Colonic mucosa (tissue), 4 donors: ENCODE measurements around the gene IRF3. TPM values are rescaled to one million over a fixed set of nuclear protein-coding genes. Genes with fewer than 3 reads are reported as not detected.

Source experiments
- DNase-seq: peaks from one replicate; pipeline ENCODE4 v3.0.0-alpha.2; 2020
- H3K27ac ChIP-seq: fragments of 200-600 bp; one replicate; pipeline ENCODE4 v1.8.0; 2021
- H3K27me3 ChIP-seq: fragments of 200-600 bp; one replicate; pipeline ENCODE4 v1.8.0; 2021
- H3K36me3 ChIP-seq: fragments of 200-600 bp; one replicate; pipeline ENCODE4 v1.8.0; 2021
- H3K4me1 ChIP-seq: fragments of 200-600 bp; one replicate; pipeline ENCODE4 v1.8.0; 2021; ENCODE audit warnings: mild to moderate bottlenecking
- H3K4me3 ChIP-seq: fragments of 200-600 bp; one replicate; pipeline ENCODE4 v1.8.0; 2021
- H3K9ac ChIP-seq, 2 donors: one replicate each; pipeline ENCODE4 v1.7.0; 2013; ENCODE audit warnings: control low read depth in 2 of 2, low read depth in 2 of 2, low read length in 2 of 2
- H3K9me3 ChIP-seq: fragments of 200-600 bp; one replicate; pipeline ENCODE4 v1.8.0; 2021
- intact Hi-C: fragments of 100-400 bp; cut with DNase I; formaldehyde crosslinking; loops from one replicate; pipeline ENCODE4 v1.14.1; 2022
- total RNA-seq, 2 donors: library from RNA; stranded (reverse); fragmentation: NEBNext Ultra II Directional in 1 of 2; extraction: Animal tissue kit (Norgen Biotek cat#: 25700) in 1 of 2; gene quantifications; one replicate each; pipeline ENCODE4 v1.2.1, GENCODE V29; 2021
- TF ChIP-seq, protein P1 (sequence below): fragments of 200-600 bp; IDR thresholded peaks from one replicate; pipeline ENCODE4 v1.8.0; 2022; ENCODE audit warnings: antibody characterized with exemption, mild to moderate bottlenecking
- donor health status: healthy.
- donor health status: DM: no; HTN: no; CAD: no.
- donor health status: DM: no; HTN: no; CAD: no.

The IRF3 gene, protein sequence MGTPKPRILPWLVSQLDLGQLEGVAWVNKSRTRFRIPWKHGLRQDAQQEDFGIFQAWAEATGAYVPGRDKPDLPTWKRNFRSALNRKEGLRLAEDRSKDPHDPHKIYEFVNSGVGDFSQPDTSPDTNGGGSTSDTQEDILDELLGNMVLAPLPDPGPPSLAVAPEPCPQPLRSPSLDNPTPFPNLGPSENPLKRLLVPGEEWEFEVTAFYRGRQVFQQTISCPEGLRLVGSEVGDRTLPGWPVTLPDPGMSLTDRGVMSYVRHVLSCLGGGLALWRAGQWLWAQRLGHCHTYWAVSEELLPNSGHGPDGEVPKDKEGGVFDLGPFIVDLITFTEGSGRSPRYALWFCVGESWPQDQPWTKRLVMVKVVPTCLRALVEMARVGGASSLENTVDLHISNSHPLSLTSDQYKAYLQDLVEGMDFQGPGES
- total RNA-seq, result 100 to 1,000 TPM in 1 of 2 donors, 10 to 100 TPM in 1; 62.9 to 190 TPM

DNA sequence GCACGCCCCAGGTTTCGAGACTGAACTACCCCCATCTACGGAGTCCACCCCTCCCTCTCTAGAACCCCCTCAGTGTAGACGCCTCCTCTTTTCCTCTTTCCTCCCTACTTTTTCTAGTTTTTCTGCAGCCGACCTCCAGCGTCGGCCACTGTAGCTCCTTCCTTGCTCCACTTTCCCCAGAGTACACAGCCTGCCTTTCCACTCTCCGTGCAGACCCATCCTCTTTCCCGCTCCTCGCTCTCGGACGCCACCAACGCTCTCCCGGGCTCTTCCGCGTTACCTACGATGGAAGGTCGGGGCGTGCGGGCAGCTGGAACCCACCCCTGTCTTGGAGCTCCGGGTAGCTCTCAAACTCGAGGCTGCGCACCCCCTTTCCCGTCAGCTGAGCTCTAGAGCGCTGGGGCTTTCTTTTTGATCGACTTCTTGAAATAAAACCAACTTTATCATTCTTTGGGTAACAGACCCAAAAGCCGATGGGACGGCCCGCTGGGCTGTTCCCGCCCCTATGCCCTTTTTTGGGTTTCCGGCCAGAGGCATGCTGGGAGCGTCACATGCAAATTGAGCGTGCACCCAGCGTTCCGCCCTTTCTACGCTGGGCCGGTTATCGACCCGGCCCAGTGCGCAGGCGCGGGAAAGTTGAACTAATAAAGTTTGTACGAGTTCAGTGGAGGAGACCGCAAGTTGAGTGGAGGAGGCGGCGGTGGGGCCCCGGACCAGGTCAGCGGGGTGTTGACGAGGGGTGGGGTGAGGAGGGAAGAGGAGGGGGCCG is at the start of gene IRF3, which contains the start of gene BCL2L12:
TSS of gene IRF3 (minus strand) at position 507 of the 769 bp plus-strand sequence. CDS start 1,019 bp downstream, outside the sequence.
TSS of gene BCL2L12 (plus strand) at position 583 of the 769 bp plus-strand sequence. CDS start 760 bp downstream, outside the sequence.
- Histone ChIP-seq H3K27ac (peak within 1 kb of the TSS; percentile 91), H3K36me3 (no peaks in the 10 kb centered on the region), H3K4me3 (peak within 1 kb of the TSS; percentile 60), H3K27me3 (no peaks in the 10 kb centered on the region), H3K9me3 (no peaks in the 10 kb centered on the region), H3K9ac (peak within 1 kb of the TSS; percentile 85 to 100), H3K4me1 (peaks cover 12% of the 10 kb centered on the region)
- intact Hi-C loops, result no loop called here
- peak; percentile 99 for DNase-seq
- TF ChIP-seq, protein P1, sequence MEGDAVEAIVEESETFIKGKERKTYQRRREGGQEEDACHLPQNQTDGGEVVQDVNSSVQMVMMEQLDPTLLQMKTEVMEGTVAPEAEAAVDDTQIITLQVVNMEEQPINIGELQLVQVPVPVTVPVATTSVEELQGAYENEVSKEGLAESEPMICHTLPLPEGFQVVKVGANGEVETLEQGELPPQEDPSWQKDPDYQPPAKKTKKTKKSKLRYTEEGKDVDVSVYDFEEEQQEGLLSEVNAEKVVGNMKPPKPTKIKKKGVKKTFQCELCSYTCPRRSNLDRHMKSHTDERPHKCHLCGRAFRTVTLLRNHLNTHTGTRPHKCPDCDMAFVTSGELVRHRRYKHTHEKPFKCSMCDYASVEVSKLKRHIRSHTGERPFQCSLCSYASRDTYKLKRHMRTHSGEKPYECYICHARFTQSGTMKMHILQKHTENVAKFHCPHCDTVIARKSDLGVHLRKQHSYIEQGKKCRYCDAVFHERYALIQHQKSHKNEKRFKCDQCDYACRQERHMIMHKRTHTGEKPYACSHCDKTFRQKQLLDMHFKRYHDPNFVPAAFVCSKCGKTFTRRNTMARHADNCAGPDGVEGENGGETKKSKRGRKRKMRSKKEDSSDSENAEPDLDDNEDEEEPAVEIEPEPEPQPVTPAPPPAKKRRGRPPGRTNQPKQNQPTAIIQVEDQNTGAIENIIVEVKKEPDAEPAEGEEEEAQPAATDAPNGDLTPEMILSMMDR, result no peak

- Histone ChIP-seq H3K9ac (no peak overlapping the region), H3K4me1 (no peaks in the 10 kb centered on the region), H3K27me3 (no peaks in the 10 kb centered on the region), H3K9me3 (no peaks in the 10 kb centered on the region), H3K4me3 (no peak overlapping the region), H3K36me3 (no peaks in the 10 kb centered on the region), H3K27ac (no peak overlapping the region)
- DNase-seq, result no peak
- TF ChIP-seq, protein P1, result no peak
- intact Hi-C loops, result no loop called here
Measured at GRCh38 chr19:49713236-49713845, 47.7 kb upstream of the IRF3 start.

GRCh38 chr19:49712397-49712859 is 46.8 kb upstream of the IRF3 start:
- Histone ChIP-seq H3K9ac (no peak overlapping the region), H3K27ac (no peak overlapping the region)
- DNase-seq, result peak; percentile 65

GRCh38 chr19:49710372-49710951 is 44.8 kb upstream of the IRF3 start:
- no peaks in the 10 kb centered on the region for H3K9me3 ChIP-seq
- H3K36me3 ChIP-seq, result no peaks in the 10 kb centered on the region
- H3K27ac ChIP-seq, result no peak overlapping the region
- no peak for DNase-seq
- H3K9ac ChIP-seq, result no peak overlapping the region
- TF ChIP-seq, protein P1, result no peak
- no peaks in the 10 kb centered on the region for H3K4me1 ChIP-seq
- no peak overlapping the region for H3K4me3 ChIP-seq
- intact Hi-C loops, result no loop called here
- H3K27me3 ChIP-seq, result no peaks in the 10 kb centered on the region

More at GRCh38 chr19:49712397-49712859, 46.8 kb upstream of the IRF3 start:
- Histone ChIP-seq H3K4me3 (no peak overlapping the region), H3K36me3 (no peaks in the 10 kb centered on the region), H3K4me1 (no peaks in the 10 kb centered on the region), H3K27me3 (no peaks in the 10 kb centered on the region), H3K9me3 (no peaks in the 10 kb centered on the region)
- TF ChIP-seq, protein P1, result no peak
- intact Hi-C loops, result no loop called here

DNA sequence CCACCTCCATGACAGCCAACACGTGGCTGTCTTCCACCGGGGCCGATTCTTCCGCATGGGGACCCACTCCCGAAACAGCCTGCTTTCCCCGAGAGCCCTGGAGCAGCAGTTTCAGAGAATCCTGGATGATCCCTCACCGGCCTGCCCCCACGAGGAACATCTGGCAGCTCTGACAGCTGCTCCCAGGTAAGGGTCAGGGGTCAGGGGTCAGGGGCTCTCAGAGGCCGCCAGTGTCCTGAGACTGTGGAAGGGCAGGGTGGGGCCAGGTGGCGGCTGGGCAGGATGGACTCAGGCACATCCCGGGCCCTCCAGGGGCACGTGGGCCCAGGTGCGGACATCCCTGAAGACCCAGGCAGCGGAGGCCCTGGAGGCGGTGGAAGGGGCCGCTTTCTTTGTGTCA is 40.3 kb upstream of the IRF3 start:
- intact Hi-C loops, result no loop called here
- no peaks in the 10 kb centered on the region for H3K4me1 ChIP-seq
- no peak overlapping the region for H3K27ac ChIP-seq
- H3K4me3 ChIP-seq, result no peak overlapping the region
- TF ChIP-seq, protein P1, result no peak
- H3K27me3 ChIP-seq, result no peaks in the 10 kb centered on the region
- no peaks in the 10 kb centered on the region for H3K9me3 ChIP-seq
- H3K9ac ChIP-seq, result no peak overlapping the region
- DNase-seq, result no peak
- H3K36me3 ChIP-seq, result no peaks in the 10 kb centered on the region
